HG02970 (cell line): ENCODE measurements around the gene C4orf51.
A peak's percentile ranks its signal among the peaks of the same experiment; 100 is the strongest.

ENCODE experiments used
- ATAC-seq: cut with Tn5 transposase; IDR thresholded peaks from one replicate; pipeline ENCODE4 v1.9.1; 2021; ENCODE audit warnings: mild to moderate bottlenecking, moderate library complexity, moderate number of reproducible peaks; ENCODE audit not compliant: unreplicated experiment, low FRiP score

The C4orf51 gene

DNA sequence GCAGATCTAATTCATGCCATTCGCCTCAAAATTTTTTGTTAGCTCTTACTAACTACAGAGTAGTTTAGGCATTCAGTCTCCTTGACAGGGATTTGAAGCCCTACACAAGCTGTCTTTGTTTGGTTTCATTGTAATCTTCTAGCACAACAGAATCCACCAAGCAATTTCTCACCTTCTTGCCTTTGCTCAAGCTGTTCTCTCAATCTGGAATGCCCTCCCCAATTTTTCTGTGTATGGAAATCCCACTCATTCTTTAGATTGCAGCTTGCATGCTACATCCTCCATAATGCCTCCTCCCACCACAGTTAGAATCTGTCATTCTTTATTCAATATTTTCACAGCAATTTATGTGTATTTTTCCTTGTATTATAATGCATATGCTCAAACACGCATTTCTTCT lies 63.7 kb downstream of the C4orf51 start:
- no peak for ATAC-seq

DNA sequence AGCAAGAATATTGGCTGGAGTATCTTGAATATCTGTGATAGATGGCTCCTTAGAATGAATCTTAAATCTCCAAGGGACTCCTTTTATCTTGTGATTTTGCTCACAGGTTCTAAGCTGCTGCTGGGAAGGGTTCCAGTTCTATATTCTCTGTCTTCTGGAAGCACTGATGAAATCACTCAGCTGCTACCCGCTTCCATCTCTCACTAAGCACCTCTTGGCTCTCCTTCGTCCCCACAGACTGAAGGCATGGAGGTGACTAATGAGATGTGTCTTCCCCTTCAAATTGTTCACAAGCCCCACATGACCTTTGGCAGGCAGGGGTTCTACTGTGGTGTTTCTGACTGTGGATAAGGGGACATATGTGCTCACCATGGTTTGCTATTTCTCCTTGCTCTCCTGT lies 75.9 kb downstream of the C4orf51 start:
- ATAC-seq: no peak

DNA sequence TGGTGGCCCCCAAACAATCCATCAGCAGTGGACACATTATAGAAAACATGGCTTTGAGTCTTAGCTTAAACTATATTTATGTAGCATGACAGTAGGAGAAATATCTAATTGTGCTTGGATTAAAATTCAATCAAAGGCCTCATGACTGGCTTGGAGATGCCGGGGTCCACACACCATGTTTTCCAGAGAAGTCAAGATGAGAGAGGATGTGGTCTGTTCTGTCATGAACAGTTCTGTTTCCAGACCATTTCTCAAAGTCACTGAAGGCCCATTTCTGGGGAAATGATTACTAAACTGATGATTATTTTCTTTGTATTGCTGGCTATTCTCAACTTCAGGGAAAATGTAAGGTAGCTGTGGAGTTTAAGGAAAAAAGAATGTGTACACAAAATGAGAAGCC lies 76.3 kb downstream of the C4orf51 start:
- ATAC-seq: no peak

DNA sequence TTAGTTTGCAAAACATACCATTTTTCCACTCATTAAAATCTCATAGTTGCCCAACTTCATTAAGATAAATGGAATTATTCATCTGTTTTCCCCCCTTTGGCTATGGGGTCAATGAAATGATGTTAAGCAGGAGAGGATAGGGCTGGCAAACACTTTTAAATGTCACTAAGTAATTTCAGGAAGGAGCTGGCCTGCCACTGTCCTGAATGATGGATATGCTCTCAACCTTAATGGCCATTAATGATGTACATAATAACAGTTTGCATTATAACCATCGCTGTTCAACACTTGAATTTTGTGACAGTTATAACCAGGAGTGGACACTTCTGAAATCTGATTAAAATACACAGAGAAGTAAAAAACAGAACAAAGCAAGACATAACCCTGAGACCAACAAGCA lies 77.2 kb downstream of the C4orf51 start:
- ATAC-seq: no peak

DNA sequence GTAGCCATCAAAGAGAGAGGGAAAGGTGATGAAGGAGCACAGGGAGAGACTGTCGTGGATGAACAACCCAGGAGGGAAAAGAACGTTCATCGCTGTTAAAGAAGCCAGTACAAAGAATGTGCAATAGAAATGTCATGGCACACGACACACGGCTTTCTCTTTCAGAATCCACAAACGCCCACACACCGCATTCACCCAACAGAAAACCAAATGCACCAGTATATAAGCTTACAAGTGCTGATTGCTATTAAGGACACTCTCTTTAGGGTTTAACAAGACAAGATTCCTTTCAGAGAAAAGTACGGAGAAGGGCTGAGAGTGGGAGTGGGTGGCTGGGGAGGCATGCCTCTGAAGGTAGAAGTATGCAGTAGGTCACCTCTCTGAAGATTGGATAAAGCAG lies 80.2 kb downstream of the C4orf51 start:
- no peak for ATAC-seq

DNA sequence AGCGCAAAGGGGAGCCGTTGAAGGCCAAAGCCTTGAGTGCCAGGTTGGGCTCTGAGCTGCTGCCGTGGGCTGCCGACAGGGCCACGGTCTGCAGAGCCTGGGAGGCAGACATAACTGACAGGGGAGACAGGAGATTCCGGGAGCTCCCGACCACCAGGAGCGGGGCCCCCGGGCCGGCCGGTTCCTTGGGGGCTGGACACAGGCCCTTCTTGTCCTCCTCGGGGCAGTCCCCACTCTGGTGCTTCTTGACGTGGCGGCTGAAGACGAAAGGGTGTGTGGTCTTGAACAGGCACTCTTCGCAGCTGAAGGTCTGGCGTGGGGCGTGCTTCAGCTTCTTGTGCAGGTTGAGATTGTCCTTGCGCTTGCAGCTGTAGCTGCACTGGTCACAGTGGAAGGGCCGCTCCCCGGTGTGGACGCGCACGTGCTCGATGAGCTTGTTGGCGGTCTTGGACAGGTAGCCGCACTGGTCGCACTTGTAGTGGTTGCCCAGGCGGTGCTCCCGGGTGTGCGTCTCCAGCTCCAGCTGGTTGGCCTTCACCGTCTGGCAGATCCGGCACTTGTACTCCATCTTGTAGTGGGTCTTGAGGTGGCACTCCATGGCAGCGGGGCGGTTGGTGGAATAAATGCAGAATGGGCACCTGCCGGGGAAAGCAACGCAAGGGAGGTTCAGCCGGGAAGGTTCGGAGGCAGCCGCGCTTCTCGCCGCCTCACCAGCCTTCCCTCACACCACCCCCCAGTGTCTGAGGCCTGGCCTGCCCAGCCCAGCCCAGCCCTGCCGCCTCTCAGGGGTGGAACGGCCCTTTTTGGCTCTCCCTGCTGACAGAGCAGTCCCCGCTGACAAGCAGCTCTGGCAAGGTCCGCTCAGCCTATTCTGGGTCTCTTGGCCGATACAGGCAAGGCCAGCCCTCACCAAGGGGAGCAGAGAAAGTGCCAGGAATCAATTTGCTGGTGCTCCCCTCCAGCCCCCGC lies 81.3 kb downstream of the C4orf51 start:
- ATAC-seq: no peak

DNA sequence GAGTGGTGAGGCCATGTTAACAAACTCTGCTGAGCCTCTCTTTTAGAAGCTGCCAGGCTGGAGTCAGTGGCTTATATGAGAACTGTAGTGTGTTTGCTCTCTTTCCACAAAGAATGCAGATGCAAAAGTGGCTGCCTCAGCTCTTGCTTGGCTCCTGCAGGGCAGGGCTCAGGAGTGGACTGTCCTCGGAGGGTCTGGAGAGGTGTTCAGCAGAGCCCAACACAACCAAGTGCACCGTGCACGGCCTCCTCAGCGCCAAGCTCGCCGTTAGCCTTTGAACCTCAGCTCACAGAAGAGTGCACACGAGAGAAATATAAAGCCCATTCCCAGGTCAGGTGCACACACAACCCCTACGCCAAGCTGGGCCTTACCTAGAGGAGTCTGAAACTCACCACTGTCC lies 82.8 kb downstream of the C4orf51 start:
- ATAC-seq: no peak

DNA sequence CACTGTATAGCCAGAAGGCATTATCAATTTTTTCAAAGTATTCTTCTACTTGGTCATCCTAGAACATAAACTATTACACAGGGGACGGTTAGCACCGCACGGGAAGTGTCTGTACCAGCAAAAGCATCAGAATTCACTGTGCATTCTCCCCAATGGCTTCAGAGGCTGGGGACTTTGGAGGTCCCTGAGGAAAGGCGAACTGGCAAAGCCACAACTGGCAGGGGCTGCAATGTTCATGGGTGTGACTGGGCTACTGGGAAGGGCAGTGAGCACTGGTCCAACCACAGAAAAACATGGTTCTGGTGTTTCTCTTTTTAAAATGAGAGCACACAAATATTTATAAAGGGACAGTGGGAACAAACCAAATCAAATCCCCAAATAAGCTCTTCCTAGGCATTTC lies 83.5 kb downstream of the C4orf51 start:
- ATAC-seq: no peak

DNA sequence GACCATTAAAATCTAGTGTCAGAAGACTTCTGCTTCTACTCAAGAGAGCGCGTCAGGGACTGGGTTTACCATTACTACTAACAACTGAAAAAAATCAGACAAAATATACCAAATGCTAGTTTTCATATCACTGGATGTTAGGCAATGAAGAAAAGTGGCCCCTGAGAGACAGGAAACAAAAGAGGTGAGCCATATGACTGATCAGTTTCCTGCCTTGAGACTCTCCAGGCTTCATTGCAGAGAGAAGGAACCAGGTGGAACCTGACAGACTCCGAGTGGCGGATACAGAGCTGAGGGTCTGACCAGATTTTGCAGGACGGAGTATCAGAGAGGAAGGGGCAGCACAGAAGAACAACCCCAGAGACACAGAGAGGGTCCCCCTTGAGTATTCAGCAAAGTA lies 86.3 kb downstream of the C4orf51 start:
- ATAC-seq: no peak

DNA sequence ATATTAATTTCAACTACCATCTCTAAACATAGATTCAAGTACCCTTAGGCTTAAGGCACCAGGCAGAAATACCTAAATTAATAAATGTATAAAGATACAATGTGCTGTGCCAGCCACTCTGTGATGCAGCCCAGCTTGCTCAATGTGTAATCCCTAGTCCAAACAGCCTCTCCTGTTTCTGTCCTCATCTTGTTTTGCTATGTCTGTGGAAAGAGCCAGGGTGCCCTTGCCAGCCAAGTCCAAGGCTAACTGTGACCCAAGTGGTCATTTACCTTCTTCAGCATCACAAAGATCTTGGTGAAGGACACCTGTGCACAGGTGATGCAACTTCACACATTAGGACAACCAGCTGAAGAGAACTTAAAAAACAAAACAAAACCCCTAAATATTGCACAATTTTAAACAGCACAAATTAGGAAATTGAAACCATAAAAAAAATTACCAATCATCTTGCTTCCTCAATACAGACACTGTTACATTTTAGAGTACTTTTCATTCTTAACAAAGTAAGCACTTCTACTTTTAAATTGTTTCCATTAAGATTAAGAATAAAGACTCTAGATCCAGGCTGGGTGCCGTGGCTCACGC lies 89.6 kb downstream of the C4orf51 start:
- no peak for ATAC-seq

DNA sequence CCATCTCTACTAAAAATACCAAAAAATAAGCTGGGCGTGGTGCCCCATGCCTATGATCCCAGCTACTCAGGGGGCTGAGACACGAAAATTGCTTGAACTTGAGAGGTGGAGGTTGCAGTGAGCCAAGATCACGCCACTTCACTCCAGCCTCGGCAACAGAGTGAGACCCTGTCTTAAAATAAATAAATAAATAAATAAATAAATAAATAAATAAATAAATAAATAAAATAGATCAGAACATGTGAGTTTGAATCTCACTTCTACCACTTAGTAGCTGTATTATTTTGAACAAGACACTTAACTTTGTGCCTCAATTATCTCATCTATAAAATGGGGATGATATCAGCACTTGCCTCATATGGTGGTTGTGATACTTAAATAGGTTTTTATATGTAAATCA lies 90.2 kb downstream of the C4orf51 start:
- ATAC-seq: no peak

DNA sequence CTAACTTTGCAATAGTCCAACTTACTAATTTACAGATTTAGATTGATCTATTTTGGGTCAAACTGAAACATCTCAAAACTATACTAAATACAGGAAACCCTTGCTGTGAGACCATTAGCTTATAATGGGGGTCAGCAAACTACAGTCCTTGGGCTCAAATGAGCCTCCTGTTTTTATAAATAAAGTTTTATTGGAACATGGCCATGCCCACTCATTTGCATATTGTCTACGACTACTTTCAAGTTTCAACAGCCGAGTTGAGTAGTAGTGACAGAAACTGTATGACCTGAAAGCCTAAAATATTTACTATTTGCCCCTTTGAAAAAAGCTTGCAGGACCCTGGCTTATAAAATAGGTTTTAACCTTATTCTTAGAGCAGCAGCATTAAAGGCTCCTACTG lies 92.4 kb downstream of the C4orf51 start:
- ATAC-seq: no peak

DNA sequence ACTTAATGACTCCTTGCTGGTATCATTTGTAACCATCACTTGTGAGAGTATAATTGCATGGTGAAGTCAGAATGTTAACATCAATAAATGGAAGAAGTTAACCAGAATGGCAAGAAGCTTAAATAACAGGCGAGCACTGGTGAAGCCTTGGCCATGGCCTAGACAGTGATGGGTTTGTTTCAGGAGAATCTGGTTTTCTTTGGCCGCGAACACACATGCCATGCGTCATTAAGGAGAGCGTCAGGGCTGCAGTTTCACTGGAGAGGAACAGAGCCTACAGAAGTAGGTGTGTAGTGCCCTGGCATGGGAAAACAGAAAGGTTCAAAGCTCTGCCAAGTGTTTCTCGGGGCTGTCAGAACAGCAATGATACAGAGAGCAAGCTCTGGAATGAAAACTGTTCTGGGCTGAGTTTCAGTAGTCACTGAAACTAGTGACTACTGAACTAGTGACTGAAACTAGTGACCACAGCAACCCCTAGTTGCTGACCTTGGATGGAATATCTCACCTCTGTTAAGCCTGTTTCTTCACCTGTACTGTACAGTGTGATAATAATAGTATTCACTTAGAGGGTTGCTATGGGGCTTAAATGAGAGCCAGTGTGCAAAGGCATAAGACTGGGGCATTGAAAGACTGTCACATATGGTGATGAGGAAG lies 93.8 kb downstream of the C4orf51 start:
- peak; percentile 47 for ATAC-seq

DNA sequence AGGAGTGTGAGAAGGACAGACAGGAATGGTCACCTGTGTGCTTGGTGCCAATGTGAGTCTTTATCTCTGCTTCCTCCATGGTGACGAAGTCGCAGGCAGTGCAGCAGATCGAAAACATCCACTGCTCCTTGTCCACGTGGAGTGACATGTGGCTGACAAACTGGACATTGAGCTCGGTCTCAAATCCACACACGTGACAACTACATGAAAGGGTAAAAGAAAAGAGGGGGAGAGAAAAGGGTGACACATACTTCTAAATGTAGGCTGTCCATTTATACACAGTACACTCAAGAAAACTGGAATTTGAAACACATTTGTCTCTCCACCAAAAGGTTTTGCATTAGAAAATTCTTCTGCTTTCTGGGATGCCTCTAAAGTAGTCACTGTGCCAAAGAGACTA lies 94.5 kb downstream of the C4orf51 start:
- ATAC-seq: no peak

DNA sequence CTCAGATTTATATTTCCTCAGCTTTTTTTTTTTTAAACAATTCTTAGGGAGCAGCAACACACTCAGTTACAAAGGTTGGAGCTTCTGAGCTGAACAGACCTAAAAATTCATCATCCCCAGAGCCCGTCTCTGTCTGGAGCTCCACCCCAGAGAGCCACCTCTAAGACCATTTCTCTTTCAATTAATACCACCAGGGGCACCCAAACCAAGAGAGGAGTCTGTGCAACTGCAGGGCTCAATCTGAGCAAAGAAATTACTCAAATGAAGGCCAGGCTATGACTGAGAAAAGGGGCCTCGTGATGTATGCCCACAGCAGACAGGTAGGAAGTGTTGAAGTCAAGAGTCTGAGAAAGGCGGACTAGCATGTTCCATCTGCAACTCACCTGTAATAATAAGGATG lies 95.5 kb downstream of the C4orf51 start:
- no peak for ATAC-seq

DNA sequence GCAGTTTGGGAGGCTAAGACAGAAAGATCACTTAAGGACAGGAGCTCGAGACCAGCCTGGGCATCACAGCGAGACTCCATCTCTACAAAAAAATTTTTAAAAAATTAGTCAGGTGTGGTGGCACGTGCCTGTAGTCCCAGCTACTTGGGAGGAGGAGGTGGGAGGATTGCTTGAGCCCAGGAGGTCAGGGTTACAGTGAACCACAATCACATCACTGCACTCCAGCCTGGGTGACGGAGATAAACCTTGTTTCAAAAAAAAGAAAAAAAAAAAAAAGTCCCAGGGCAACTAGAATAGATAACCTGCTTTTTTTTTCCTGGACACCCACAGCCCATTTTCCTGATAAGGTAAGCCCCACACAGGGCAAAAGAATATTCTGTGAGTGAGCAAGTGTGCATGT lies 96.3 kb downstream of the C4orf51 start:
- no peak for ATAC-seq

DNA sequence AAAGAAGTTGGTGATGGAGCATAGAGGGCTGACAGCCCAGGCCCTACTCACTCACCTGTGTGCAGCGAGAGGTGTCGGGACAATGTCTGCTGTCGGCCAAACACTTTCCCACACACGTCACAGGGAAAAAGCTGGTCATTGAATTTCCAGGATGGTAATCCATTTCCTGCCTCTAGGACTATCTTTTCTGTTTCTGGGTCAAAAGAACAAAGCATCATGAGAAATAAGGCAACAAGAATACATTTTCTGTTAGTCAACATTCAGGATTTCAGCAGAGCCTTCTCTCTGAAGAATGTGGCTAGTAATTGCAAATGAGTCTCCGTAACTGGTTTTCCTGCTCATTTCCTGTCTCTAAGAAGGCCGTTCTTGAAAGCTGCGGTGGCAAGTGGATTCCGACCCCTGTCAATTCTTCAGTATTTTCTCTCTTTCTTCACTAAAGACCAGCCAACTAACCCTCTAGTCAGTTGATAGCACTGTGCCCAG lies 99.4 kb downstream of the C4orf51 start:
- no peak for ATAC-seq

DNA sequence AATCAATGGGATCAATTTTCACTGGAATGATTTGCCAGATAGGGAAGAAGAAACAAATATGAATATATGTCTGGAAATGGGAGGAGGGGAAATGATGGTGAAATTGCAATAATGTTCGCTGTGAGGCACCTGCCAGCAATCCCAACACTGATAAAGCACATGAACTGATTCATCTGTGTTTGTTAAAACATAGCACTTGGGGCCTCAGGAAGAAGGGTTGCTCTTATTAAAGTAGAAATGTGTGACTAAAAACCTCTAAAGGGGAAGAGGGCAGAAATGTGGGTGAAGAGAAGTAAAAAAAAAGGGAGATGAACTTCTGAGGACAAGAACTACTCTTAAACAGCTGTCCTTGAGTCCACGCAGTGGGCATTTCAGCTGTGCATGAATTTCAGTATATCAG lies 101.4 kb downstream of the C4orf51 start:
- no peak for ATAC-seq
